Stimulated activated memory B cell treated with anti-CD40 and anti-IgM and Interleukin-4, amounts not matched to agents 10 μg/mL and 1 μg/mL and 100 μg/mL, for 72 hours (primary cell): Measurements from ENCODE around the gene NAP1L1.

Experiments
- ATAC-seq: fragments of 150-1000 bp; cut with Tn5 transposase; 2 replicates; pipeline ENCODE4 v1.10.0; 2021
- H3K27ac Mint-ChIP-seq: one replicate; pipeline ENCODE4 v1.8.0; 2022; ENCODE audit warnings: mild to moderate bottlenecking, mixed read lengths
- H3K27me3 Mint-ChIP-seq: one replicate; pipeline ENCODE4 v1.8.0; 2022; ENCODE audit warnings: mixed read lengths
- H3K36me3 Mint-ChIP-seq: one replicate; pipeline ENCODE4 v1.8.0; 2022; ENCODE audit warnings: mixed read lengths
- H3K4me1 Mint-ChIP-seq: one replicate; pipeline ENCODE4 v1.8.0; 2022; ENCODE audit warnings: mixed read lengths
- H3K4me3 Mint-ChIP-seq: one replicate; pipeline ENCODE4 v1.8.0; 2022; ENCODE audit warnings: mild to moderate bottlenecking, moderate library complexity, mixed read lengths
- H3K9me3 Mint-ChIP-seq: one replicate; pipeline ENCODE4 v1.8.0; 2022; ENCODE audit warnings: mixed read lengths

NAP1L1 gene

GRCh38 chr12:76083904-76084862 is at the start of gene NAP1L1:
Gene NAP1L1, minus strand, starts transcription at chr12:76084685. Its CDS starts 10,466 bp downstream, at chr12:76074219.
- peaks cover 60% of the 10 kb centered on the region for H3K4me1 Mint-ChIP-seq
- H3K9me3 Mint-ChIP-seq, result no peaks in the 10 kb centered on the region

GRCh38 chr12:76127588-76127987 is 43.1 kb upstream of the NAP1L1 start:
- Mint-ChIP-seq H3K36me3 (no peaks in the 10 kb centered on the region), H3K27ac (no peak overlapping the region), H3K27me3 (no peaks in the 10 kb centered on the region), H3K4me1 (no peaks in the 10 kb centered on the region), H3K4me3 (no peak overlapping the region), H3K9me3 (peaks cover 3% of the 10 kb centered on the region)
- ATAC-seq, result no peak

More at GRCh38 chr12:76083904-76084862, at the start of gene NAP1L1:
- H3K36me3 Mint-ChIP-seq, result peaks cover 13% of the 10 kb centered on the region
- peak; percentile 96 for ATAC-seq
- peak within 1 kb of the TSS; percentile 94 for H3K4me3 Mint-ChIP-seq
- peak within 1 kb of the TSS; percentile 98 for H3K27ac Mint-ChIP-seq
- no peaks in the 10 kb centered on the region for H3K27me3 Mint-ChIP-seq

GRCh38 chr12:76124456-76124855 is 40.0 kb upstream of the NAP1L1 start:
- Mint-ChIP-seq H3K4me1 (no peaks in the 10 kb centered on the region), H3K27ac (no peak overlapping the region), H3K27me3 (no peaks in the 10 kb centered on the region), H3K9me3 (peaks cover 3% of the 10 kb centered on the region), H3K36me3 (no peaks in the 10 kb centered on the region), H3K4me3 (no peak overlapping the region)
- ATAC-seq, result no peak

GRCh38 chr12:76123259-76124212 is 39.1 kb upstream of the NAP1L1 start:
- no peak overlapping the region for H3K4me3 Mint-ChIP-seq
- no peak overlapping the region for H3K27ac Mint-ChIP-seq
- no peaks in the 10 kb centered on the region for H3K4me1 Mint-ChIP-seq
- no peaks in the 10 kb centered on the region for H3K27me3 Mint-ChIP-seq
- no peaks in the 10 kb centered on the region for H3K36me3 Mint-ChIP-seq
- peaks cover 3% of the 10 kb centered on the region for H3K9me3 Mint-ChIP-seq
- no peak for ATAC-seq

- Mint-ChIP-seq H3K36me3 (no peaks in the 10 kb centered on the region), H3K9me3 (peaks cover 3% of the 10 kb centered on the region), H3K27ac (no peak overlapping the region), H3K4me3 (no peak overlapping the region), H3K27me3 (no peaks in the 10 kb centered on the region), H3K4me1 (no peaks in the 10 kb centered on the region)
- ATAC-seq, result no peak
Measured at GRCh38 chr12:76119887-76120286, 35.4 kb upstream of the NAP1L1 start.

GRCh38 chr12:76117751-76118150 is 33.3 kb upstream of the NAP1L1 start:
- H3K4me3 Mint-ChIP-seq, result no peak overlapping the region
- no peak for ATAC-seq
- H3K36me3 Mint-ChIP-seq, result no peaks in the 10 kb centered on the region

GRCh38 chr12:76117067-76117691 is 32.7 kb upstream of the NAP1L1 start:
- Mint-ChIP-seq H3K9me3 (peaks cover 3% of the 10 kb centered on the region), H3K27ac (no peak overlapping the region), H3K27me3 (no peaks in the 10 kb centered on the region), H3K4me1 (no peaks in the 10 kb centered on the region), H3K4me3 (no peak overlapping the region), H3K36me3 (no peaks in the 10 kb centered on the region)
- ATAC-seq, result no peak

More at GRCh38 chr12:76117751-76118150, 33.3 kb upstream of the NAP1L1 start:
- Mint-ChIP-seq H3K27me3 (no peaks in the 10 kb centered on the region), H3K27ac (no peak overlapping the region), H3K9me3 (peaks cover 3% of the 10 kb centered on the region), H3K4me1 (no peaks in the 10 kb centered on the region)

- no peak for ATAC-seq
- no peak overlapping the region for H3K27ac Mint-ChIP-seq
- H3K27me3 Mint-ChIP-seq, result no peaks in the 10 kb centered on the region
- H3K36me3 Mint-ChIP-seq, result no peaks in the 10 kb centered on the region
- no peaks in the 10 kb centered on the region for H3K9me3 Mint-ChIP-seq
- H3K4me1 Mint-ChIP-seq, result no peaks in the 10 kb centered on the region
- H3K4me3 Mint-ChIP-seq, result no peak overlapping the region
Measured at GRCh38 chr12:76113800-76114757, 29.6 kb upstream of the NAP1L1 start.

GRCh38 chr12:76111209-76111749 is 26.8 kb upstream of the NAP1L1 start:
- H3K4me1 Mint-ChIP-seq, result no peaks in the 10 kb centered on the region
- no peaks in the 10 kb centered on the region for H3K9me3 Mint-ChIP-seq
- H3K36me3 Mint-ChIP-seq, result no peaks in the 10 kb centered on the region
- ATAC-seq, result no peak
- no peak overlapping the region for H3K27ac Mint-ChIP-seq
- H3K4me3 Mint-ChIP-seq, result no peak overlapping the region
- H3K27me3 Mint-ChIP-seq, result no peaks in the 10 kb centered on the region

GRCh38 chr12:76109879-76110278 is 25.4 kb upstream of the NAP1L1 start:
- Mint-ChIP-seq H3K36me3 (no peaks in the 10 kb centered on the region), H3K9me3 (no peaks in the 10 kb centered on the region), H3K27me3 (no peaks in the 10 kb centered on the region), H3K4me1 (no peaks in the 10 kb centered on the region), H3K4me3 (no peak overlapping the region), H3K27ac (no peak overlapping the region)
- no peak for ATAC-seq

- Mint-ChIP-seq H3K27me3 (no peaks in the 10 kb centered on the region), H3K4me1 (no peaks in the 10 kb centered on the region), H3K27ac (no peak overlapping the region), H3K36me3 (no peaks in the 10 kb centered on the region), H3K9me3 (no peaks in the 10 kb centered on the region), H3K4me3 (no peak overlapping the region)
- ATAC-seq, result no peak
Measured at GRCh38 chr12:76108356-76108755, 23.9 kb upstream of the NAP1L1 start.

GRCh38 chr12:76106631-76107030 is 22.1 kb upstream of the NAP1L1 start:
- no peaks in the 10 kb centered on the region for H3K9me3 Mint-ChIP-seq
- H3K36me3 Mint-ChIP-seq, result no peaks in the 10 kb centered on the region
- H3K27ac Mint-ChIP-seq, result no peak overlapping the region
- H3K4me3 Mint-ChIP-seq, result no peak overlapping the region
- no peaks in the 10 kb centered on the region for H3K4me1 Mint-ChIP-seq
- no peak for ATAC-seq
- no peaks in the 10 kb centered on the region for H3K27me3 Mint-ChIP-seq

GRCh38 chr12:76103958-76104357 is 19.5 kb upstream of the NAP1L1 start:
- Mint-ChIP-seq H3K36me3 (no peaks in the 10 kb centered on the region), H3K27me3 (no peaks in the 10 kb centered on the region), H3K27ac (no peak overlapping the region), H3K9me3 (no peaks in the 10 kb centered on the region), H3K4me3 (no peak overlapping the region), H3K4me1 (no peaks in the 10 kb centered on the region)
- ATAC-seq, result no peak
